Stimulated activated CD8-positive, alpha-beta memory T cell treated with anti-CD3 and anti-CD28 coated beads, Interleukin-4, amount 100 ng/mL, for 1 hour (primary cell): ENCODE data around the gene CST4.
"Not testable (repeated sequence)": the region's sequence is repeated elsewhere in the genome, so short reads cannot be mapped to it uniquely, and the experiment has no call there.

Experiments
- DNase-seq, 2 donors: peaks; one replicate each; pipeline ENCODE4 v3.0.0-alpha.2; 2020; ENCODE audit warnings: low read depth in 2 of 2, low spot score in 1 of 2

Gene CST4

GRCh38 chr20:23644164-23644563 is 44.7 kb downstream of the CST4 start:
- DNase-seq = no peak

- no peak for DNase-seq
Observed at GRCh38 chr20:23643659-23644058, 45.2 kb downstream of the CST4 start.

GRCh38 chr20:23641936-23642751 is 46.7 kb downstream of the CST4 start:
- no peak for DNase-seq

- no peak for DNase-seq
Observed at GRCh38 chr20:23640671-23641667, 47.9 kb downstream of the CST4 start.

GRCh38 chr20:23640018-23640601 is 48.7 kb downstream of the CST4 start:
- DNase-seq = no peak

- no peak for DNase-seq
Observed at GRCh38 chr20:23639490-23639958, 49.3 kb downstream of the CST4 start.

GRCh38 chr20:23638309-23638708 is 50.5 kb downstream of the CST4 start:
- no peak for DNase-seq

GRCh38 chr20:23637282-23638221 is 51.3 kb downstream of the CST4 start, which contains the start of gene CST3:
Gene CST3 (minus strand): TSS chr20:23637955. CDS start chr20:23637862, 93 bp downstream.
- DNase-seq = no peak

- no peak for DNase-seq
Observed at GRCh38 chr20:23636908-23637281, 51.9 kb downstream of the CST4 start.

- DNase-seq = no peak
Observed at GRCh38 chr20:23636182-23636907, 52.5 kb downstream of the CST4 start.

GRCh38 chr20:23635768-23636090 is 53.1 kb downstream of the CST4 start:
- not testable (repeated sequence) for DNase-seq
